Smooth muscle cell of the coronary artery (primary cell): Measurements from ENCODE around the gene MYL1. TPM values are rescaled to one million over a fixed set of nuclear protein-coding genes. Genes with fewer than 3 reads are reported as not detected.

Source experiments
- total RNA-seq: library from RNA; depleted of rRNA; stranded (reverse); fragments of >200 nt; gene quantifications from 2 replicates; pipeline ENCODE4 v1.2.3, GENCODE V29; 2014; ENCODE audit warnings: low replicate concordance

MYL1 gene
- not detected in 2 replicates for total RNA-seq

DNA sequence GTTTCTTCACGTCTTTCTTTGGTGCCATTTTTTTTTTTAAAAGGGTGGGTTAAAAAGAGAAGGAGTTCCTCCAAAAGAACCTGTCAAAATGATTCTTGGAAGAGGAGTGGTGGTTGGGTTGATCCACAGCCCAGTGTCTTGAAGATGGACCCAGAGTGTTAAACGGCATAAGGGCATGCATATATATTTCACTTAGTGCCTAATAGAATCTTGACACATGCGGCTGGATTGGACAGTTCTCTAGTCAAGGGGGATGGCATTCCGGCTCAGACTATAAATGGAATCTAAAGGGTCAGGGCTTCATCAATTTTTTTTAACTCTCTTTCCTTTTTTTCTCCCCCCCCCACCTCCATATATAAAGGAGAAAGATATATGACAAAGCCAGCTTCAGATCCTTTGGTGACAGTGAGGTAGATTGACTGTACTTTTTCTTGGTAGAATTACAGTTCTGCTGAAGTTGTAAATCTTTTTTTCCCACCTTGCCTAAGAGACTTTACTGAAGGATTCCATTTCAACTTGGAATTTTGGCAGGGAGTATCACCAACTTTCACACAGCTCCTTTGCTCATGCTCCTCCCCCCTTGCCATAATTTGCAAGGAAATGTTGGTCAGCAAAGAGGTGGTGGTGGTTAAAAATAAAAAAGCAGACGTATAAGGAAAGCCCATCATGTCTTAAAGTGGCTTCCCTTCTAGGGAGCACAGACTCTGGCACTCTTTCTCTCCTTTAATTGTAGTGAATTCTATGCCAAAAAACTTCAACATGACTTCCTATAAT, at the start of gene MYL1:
Gene MYL1 (minus strand): TSS at position 160 of the 774 bp plus-strand sequence. CDS start 132 bp downstream, at position 28.

Other genes starting within 250 kb of the MYL1 start
- 12.0 and 16.6 TPM in 2 replicates for gene KANSL1L, start 143.8 kb downstream of the MYL1 start, total RNA-seq
- gene ACADL, start 89.7 kb downstream of the MYL1 start, total RNA-seq = 0.12 and 0.83 TPM in 2 replicates
- gene LANCL1, start 161.6 kb upstream of the MYL1 start, total RNA-seq = 40.0 and 73.1 TPM in 2 replicates
- 11.1 and 28.2 TPM in 2 replicates for gene CPS1, start 241.4 kb upstream of the MYL1 start, total RNA-seq